ENCODE data around the gene C11orf21.

Gene C11orf21

GRCh38 chr11:2312232-2313042, 10.7 kb upstream of the C11orf21 start:
- Histone ChIP-seq H3K4me3 (replicated peaks; ENCODE audit: insufficient read depth, low read length) (no peak overlapping the region), H3K27me3 (ENCODE audit: insufficient read depth, poor library complexity, severe bottlenecking) (no peaks in the 10 kb centered on the region), H3K27ac (replicated peaks) (no peak overlapping the region)
- TF ChIP-seq POLR2AphosphoS5 (IDR thresholded peaks at IDR 0.05; ENCODE audit: low read depth) (peak; percentile 34), CTCF (IDR thresholded peaks at IDR 0.05; ENCODE audit: insufficient read depth, low read length) (no peak)
- no peak for DNase-seq (ENCODE audit: low read depth in 1 of 2, low spot score in 1 of 2)

GRCh38 chr11:2311353-2312133, 9.8 kb upstream of the C11orf21 start:
- Histone ChIP-seq H3K27ac (replicated peaks) (no peak overlapping the region), H3K4me3 (replicated peaks; ENCODE audit: insufficient read depth, low read length) (no peak overlapping the region), H3K27me3 (ENCODE audit: insufficient read depth, poor library complexity, severe bottlenecking) (no peaks in the 10 kb centered on the region)
- peak; percentile 16; the same call in 1 of the 2 replicates for TF ChIP-seq POLR2AphosphoS5 (IDR thresholded peaks at IDR 0.05; ENCODE audit: low read depth)
- no peak for TF ChIP-seq SPI1 (IDR thresholded peaks at IDR 0.05; ENCODE audit: borderline replicate concordance, low read depth)
- TF ChIP-seq CTCF (IDR thresholded peaks at IDR 0.05; ENCODE audit: insufficient read depth, low read length), result no peak
- TF ChIP-seq REST (IDR thresholded peaks at IDR 0.05; ENCODE audit: insufficient replicate concordance, low read depth), result no peak
- no peak for TF ChIP-seq GABPA (IDR thresholded peaks at IDR 0.05; ENCODE audit: low read depth)
- DNase-seq (ENCODE audit: low read depth in 1 of 2, low spot score in 1 of 2), result no peak

GRCh38 chr11:2310786-2311352, 9.2 kb upstream of the C11orf21 start:
- H3K27me3 ChIP-seq (ENCODE audit: insufficient read depth, poor library complexity, severe bottlenecking), result no peaks in the 10 kb centered on the region
- no peak for TF ChIP-seq GABPA (IDR thresholded peaks at IDR 0.05; ENCODE audit: low read depth)
- no peak; the same call in 1 of the 2 replicates for TF ChIP-seq POLR2AphosphoS5 (IDR thresholded peaks at IDR 0.05; ENCODE audit: low read depth)
- no peak for TF ChIP-seq REST (IDR thresholded peaks at IDR 0.05; ENCODE audit: insufficient replicate concordance, low read depth)
- no peak for TF ChIP-seq SPI1 (IDR thresholded peaks at IDR 0.05; ENCODE audit: borderline replicate concordance, low read depth)
- no peak for TF ChIP-seq CTCF (IDR thresholded peaks at IDR 0.05; ENCODE audit: insufficient read depth, low read length)
- DNase-seq (ENCODE audit: low read depth in 1 of 2, low spot score in 1 of 2), result no peak
- no peak overlapping the region for H3K27ac ChIP-seq (replicated peaks)
- H3K4me3 ChIP-seq (replicated peaks; ENCODE audit: insufficient read depth, low read length), result no peak overlapping the region
